ENCODE measurements around the gene ARIH2.
A peak's percentile ranks its signal among the peaks of the same experiment; 100 is the strongest.

The ARIH2 gene

DNA sequence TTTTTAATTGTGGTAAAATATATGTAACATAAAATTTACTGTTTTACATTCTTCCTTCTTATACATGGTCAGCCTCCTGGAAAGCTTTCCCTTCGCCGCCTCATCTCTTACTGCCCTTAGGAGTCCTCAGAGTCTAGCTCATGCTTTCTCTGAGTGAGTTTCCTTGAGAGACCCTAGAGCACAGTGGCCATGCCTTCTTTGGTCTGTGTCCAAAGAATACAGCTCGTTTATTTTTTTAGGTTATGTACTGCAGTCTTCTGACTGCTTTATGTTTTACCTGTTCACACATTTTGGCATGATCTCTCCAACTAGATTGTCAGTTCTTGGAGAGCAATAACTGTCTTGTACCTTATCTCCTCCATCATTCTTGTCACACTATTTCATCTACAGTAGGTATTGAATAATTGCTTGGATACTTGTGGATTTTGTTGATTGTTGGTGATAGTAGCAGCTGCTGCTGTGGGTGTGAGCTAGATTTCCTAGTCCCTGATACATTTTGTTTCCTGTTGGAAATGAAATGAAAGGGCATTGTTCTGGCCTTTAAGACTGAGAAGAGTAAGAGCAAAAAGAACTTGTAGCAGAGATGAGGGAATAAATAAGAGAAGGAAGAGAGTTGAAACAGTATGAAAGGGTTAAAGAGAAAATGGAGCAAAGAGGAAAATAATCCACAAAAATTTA, 10.9 kb downstream of the ARIH2 start:
- DNase-seq = no peak

DNA sequence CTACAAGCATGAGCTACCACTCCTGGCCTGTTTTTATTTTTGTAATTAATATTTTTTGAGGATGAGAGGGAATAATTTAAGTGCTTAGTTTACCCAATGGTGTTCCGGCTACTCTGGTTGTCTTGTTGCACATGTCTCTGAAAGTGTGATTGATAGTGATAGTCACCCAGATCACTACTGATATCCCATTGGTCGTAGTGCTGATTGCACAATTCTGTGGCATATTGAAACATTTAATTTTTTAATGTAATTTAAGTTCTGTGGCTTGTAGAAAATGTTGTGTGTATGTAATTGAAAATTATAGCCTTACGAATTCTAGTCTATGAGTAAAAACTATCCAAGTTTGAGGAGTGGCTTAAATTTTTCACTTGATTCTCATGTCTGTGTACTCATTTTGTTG, 11.9 kb downstream of the ARIH2 start:
- DNase-seq = no peak

- DNase-seq = no peak
Observed at GRCh38 chr3:48931944-48932580, 13.4 kb downstream of the ARIH2 start.

DNA sequence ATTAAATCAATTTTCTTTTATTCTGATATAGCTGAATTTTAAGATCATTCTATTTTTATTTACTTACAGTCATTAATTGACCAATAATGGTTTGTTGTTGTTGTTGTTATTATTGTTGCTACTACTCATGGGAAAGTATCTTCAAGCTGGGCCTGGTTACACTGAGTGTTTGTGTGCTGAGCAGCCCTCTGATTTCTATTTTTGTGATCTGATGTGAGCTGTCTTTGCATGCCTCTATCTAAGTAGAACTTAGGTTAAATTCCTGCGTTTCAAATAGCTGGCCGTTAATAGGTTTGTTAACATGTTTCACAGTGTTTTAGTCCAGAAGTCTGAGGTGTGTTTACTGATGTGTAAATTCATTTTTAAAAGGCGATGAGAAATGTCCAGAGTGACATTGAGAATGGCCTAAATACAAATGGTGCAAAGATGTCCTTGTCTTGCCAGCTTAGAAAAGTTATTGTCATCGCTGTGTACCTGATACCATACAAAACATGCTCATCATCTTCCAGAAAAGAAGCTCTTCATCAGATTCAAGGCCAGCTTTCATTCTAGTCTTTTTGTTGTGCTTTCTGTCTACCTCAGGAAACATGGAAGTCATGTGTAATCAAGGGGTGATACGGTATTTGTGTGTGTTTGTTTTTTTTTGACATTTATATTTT, 15.8 kb downstream of the ARIH2 start:
- no peak for DNase-seq

DNA sequence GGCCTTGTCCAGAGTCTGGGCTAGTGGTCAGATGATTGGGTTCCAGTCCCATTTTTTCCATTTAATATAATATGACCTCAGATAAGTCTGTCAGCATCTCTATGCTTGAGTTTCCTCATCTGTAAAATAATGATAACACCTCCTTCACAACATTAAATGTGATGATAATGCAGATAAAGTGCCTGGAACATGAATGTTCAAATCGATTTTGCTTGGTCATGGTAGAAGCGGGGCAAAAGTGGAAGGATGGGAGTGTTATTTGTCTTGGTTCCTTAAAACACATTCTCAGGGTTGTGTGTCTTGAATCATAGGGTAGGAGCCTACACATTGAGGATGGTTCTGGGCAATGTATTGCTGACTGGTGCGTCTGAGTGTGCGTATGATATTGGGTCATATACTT, 16.9 kb downstream of the ARIH2 start:
- no peak for DNase-seq

- DNase-seq = no peak
Observed at GRCh38 chr3:48938156-48938555, 19.5 kb downstream of the ARIH2 start.

- no peak for DNase-seq
Observed at GRCh38 chr3:48938689-48939088, 20.0 kb downstream of the ARIH2 start.

DNA sequence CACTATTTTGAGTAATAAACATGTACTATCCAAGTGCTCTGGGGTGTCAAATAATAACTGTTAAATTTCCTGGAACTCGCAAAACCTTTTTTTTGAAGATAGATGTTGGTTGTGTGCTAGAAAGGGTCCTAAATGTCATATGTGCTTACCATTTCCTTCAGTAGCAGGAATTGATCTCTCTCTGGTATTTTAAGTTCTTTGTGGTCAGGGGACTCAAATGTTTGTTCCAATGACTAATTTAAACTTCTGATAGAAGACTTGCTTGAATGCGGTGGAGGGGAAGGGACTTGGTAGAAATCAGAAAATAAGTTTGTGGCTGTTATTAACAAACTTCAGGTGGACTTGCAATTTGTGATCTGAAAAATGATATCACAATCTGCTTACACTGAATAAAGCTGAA, 26.8 kb downstream of the ARIH2 start:
- DNase-seq = no peak

DNA sequence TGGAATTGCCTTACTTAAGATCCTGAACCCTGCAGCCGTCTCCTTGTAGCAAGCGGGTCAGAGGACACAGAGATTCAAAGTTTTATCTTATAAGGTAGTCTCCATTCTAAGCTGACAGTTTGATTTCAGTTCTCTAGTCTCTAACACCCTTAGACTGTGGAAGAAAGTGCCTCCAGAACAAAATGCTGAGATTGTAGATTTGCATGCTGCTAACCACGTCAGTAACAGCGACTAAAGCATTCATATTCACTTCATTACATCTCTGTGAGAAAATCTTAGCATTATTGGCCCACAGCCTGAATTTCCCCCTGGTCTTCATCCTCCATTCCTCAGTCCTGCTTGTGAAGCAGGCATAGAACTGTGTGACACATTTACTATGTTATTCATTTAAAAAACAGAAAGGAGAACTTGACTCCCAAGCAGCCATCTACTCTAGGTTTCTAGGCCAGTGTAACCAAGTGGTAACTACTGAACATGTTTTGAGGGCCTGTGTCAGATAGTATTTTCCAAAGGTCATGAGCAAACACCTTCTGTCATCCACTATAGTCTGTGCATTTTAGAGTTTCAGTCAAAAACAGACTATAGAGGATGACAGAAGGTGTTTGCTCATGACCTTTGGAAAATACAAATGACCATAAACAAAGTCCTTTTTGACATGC, 27.4 kb downstream of the ARIH2 start:
- DNase-seq = no peak

GRCh38 chr3:48949376-48949717, 30.7 kb downstream of the ARIH2 start:
- no peak for DNase-seq

- no peak for DNase-seq
Observed at GRCh38 chr3:48950051-48950450, 31.4 kb downstream of the ARIH2 start.

DNA sequence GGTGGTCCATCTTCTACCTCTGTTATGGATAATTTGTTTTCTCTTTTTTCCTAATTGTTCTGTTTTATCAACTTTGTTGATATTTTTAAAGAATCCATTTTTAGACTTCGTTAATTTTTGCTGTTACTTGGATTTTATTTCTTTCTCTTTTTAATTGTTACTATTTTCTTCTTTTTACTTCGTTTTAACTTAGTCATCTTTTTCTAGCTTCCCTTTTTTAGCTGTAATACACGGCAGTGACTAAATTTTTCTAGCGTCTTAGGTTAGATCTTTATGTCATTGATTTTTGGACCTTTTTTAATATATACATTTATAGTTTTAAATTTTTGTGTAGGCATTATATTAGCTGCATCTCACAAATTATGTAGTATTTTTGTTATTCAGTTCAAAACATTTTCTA, 33.1 kb downstream of the ARIH2 start:
- DNase-seq = no peak

DNA sequence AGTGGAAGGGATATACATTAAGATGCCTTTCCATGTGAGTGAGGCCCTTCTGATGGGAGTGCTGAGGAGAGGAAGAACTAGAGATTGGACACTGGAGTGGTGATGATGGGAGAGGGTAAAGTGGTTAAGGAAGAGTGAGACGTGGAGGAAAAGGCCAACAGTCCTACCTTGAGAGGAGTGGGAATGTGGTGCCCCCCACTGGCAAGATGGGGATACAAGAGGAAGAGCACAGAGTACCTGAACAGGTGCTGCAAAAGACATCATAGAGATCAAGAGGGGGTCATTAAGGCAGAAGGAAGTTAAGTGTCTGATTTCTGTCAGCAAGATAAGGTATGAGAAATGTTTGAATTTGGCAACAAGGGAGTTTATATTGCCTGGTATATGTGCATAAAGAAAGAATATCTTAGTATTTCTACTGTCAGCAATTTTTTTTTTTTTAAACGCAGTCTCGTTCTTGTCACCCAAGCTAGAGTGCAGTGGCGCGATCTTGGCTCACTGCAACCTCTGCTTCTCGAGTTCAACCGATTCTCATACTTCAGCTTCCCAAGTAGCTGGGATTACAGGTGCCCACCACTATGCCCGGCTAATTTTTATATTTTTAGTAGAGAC, 34.0 kb downstream of the ARIH2 start:
- DNase-seq = no peak

- no peak for DNase-seq
Observed at GRCh38 chr3:48957006-48957705, 38.5 kb downstream of the ARIH2 start.

DNA sequence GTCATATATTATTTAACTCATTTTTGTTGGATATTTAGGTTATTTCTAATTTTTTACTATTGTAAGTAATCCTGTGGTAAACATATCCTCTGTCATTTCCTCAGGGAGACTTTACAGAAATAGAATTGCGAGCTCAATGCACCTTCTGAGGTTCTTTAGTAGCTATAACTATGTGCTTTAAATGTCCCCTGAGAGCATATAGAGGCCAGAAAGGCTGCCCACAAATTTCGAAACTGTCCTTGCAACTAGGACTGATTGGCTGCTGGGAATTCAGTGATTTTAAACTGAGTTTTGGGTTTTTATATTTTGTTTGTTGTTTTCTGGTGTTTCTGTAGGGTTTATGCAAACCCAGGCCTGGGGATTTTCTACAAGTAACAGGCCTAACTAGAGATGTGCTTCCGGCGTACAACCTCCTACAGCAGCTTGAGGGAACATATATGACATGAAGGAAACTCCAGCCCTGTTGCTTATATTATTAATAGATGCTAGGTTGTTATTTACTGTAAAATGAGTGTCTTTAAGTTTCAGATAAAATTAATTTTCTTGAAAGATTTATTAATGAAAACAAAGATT, 42.3 kb downstream of the ARIH2 start:
- DNase-seq = no peak

DNA sequence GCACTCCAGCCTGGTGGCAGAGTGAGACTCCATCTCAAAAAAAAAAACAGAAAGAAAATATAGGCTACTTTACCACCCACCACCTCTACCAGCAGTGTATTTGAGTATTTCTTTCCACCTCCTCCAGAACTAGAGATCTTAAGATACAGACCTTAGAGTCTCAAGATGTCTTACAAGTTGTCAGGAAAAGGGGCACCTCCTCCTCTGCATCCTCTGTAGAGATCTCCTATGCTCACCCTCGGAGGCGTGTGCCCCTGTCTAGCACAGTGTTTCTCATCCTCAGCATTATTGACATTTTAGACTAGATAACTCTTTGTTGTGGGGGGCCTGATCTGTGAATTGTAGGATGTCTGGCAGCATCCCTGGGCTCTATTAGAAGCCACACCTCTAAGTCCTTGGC, 43.7 kb downstream of the ARIH2 start:
- DNase-seq = no peak

DNA sequence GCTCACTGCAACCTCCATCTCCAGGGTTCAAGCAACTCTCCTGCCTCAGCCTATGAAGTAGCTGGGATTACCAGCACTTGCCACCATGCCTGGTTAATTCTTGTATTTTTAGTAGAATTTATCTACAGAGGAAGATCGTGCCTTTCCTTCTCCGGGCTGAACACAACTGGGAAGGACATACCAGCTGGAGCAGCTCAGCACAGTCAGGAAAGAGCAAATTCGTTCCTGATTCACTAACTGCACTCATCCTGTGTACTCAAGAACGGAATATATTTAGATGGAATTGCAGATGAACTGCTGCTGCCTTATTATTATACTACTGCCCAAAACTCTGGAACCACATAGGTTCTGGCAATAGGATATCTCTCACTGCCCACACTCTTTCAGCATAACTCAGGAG, 44.3 kb downstream of the ARIH2 start:
- no peak for DNase-seq

DNA sequence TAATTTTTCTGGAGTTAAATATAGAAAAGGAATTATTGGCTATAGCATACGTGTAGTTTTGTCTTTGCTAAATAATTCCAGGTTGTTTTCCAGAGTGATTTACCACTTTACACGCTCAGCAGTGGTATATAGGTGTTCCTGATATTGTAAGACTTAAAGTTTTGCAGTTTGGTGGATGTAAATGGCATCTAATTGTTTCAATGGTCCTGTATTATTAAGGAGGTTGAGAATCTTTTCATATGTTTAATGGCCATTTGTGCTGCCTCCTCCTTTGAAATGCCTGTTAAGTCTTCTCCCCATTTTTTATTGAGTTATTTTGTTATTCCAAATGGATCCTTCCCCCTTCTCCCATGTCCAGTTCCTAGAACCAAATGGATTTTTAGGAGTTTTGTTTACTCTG, 44.9 kb downstream of the ARIH2 start:
- no peak for DNase-seq

- no peak for DNase-seq
Observed at GRCh38 chr3:48966367-48966766, 47.7 kb downstream of the ARIH2 start.

DNA sequence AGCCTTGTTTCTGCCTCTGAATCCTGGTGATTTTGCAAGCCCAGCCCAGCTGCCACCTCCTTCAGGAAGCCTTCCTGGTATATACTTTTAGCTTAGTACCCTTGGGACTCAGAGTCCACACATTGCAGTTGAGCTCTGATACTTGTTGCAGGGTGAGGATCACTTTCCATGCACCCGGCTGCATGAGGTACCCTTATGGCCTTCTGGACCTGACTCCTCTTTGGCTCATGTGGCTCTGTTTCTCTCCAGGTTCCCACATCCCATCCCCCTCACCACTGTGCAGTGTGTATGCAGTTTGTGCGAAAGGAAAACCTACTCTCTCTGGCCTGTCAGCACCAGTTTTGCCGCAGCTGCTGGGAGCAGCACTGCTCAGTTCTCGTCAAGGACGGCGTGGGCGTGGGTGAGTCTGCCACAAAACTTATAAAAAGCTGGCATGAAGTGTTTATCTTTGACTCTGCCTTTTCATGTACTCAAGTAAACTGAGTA, 48.3 kb downstream of the ARIH2 start:
- DNase-seq = peak; percentile 50

- DNase-seq = no peak
Observed at GRCh38 chr3:48970586-48970985, 51.9 kb downstream of the ARIH2 start.

- DNase-seq = no peak
Observed at GRCh38 chr3:48974076-48974864, 55.6 kb downstream of the ARIH2 start.

Data from stimulated activated naive CD4-positive, alpha-beta T cell treated with Interleukin-2 at 50 U/mL for 16 hours (primary cell).